ENCODE measurements around the gene DBH.

- TF ChIP-seq CTCF (optimal IDR thresholded peaks at IDR 0.05 in 1 of 3, IDR thresholded peaks at IDR 0.05 in 1 of 3, conservative IDR thresholded peaks at IDR 0.05 in 1 of 3; ENCODE audit: extremely low read depth in 1 of 3, insufficient read depth in 2 of 3, low read length in 3 of 3) (no peak), EZH2 (IDR thresholded peaks at IDR 0.05; ENCODE audit: low read length) (no peak)
Observed at GRCh38 chr9:133593587-133594253, 42.4 kb upstream of the DBH start.

All from keratinocyte (primary cell).